ENCODE data around the gene VAMP7. TPM values are rescaled to one million over a fixed set of nuclear protein-coding genes. Genes with fewer than 3 reads are reported as not detected.

Gene VAMP7
- total and polyA plus RNA-seq, 3 donors from 2014 or later = 30.2 to 32.1 (median 30.4) TPM

DNA sequence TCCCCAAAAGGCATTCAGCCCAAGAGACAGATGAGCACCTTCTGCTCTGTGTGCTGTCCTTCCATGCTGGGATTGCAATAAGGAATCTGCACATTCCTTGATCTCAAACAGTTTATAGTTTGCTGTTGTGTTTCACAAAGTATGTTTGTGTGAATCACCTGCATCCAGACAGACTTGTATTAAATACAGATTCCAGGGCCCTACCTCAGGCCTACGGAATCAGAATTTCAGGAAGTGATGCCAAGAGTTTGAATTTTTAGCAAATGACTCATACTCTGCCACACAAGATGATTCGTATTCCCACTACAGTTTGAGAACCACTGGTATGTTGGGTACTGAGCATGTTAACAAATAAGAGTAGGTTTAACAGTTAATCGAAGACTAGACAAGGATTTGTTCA lies 7.0 kb downstream of the VAMP7 start:
- H3K4me1 ChIP-seq = no peaks in the 10 kb centered on the region
- H3K27me3 ChIP-seq = no peaks in the 10 kb centered on the region
- H3K9me3 ChIP-seq = no peaks in the 10 kb centered on the region
- H3K4me3 ChIP-seq = no peak overlapping the region
- H3K36me3 ChIP-seq (ENCODE audit: low read depth, missing control alignments) = no peaks in the 10 kb centered on the region
- intact Hi-C loops (cut with DNase I; ENCODE audit: low total_unique reads) = no loop called here
- 58 to 63% methylated on average over 3 of the region's 3 CpGs for WGBS, 2 donors
- no peak for DNase-seq
- no peak overlapping the region for H3K27ac ChIP-seq
- no peak for TF ChIP-seq POLR2A (IDR thresholded peaks at IDR 0.05)
- TF ChIP-seq, protein P1, sequence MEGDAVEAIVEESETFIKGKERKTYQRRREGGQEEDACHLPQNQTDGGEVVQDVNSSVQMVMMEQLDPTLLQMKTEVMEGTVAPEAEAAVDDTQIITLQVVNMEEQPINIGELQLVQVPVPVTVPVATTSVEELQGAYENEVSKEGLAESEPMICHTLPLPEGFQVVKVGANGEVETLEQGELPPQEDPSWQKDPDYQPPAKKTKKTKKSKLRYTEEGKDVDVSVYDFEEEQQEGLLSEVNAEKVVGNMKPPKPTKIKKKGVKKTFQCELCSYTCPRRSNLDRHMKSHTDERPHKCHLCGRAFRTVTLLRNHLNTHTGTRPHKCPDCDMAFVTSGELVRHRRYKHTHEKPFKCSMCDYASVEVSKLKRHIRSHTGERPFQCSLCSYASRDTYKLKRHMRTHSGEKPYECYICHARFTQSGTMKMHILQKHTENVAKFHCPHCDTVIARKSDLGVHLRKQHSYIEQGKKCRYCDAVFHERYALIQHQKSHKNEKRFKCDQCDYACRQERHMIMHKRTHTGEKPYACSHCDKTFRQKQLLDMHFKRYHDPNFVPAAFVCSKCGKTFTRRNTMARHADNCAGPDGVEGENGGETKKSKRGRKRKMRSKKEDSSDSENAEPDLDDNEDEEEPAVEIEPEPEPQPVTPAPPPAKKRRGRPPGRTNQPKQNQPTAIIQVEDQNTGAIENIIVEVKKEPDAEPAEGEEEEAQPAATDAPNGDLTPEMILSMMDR (IDR thresholded peaks at IDR 0.05) = no peak

DNA sequence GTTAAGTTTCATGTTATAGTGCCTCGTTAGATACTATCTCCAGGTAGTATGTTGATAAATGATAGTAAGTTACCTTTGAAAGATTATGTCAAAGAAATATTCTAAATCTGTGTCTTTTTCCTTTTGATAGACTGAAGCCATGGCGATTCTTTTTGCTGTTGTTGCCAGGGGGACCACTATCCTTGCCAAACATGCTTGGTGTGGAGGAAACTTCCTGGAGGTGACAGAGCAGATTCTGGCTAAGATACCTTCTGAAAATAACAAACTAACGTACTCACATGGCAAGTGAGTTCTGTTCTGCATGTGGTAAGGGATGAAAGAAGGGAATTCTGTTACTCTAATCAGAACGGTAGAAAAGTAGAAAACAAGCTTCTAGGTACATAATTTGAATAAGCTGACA lies 8.2 kb downstream of the VAMP7 start:
- no peaks in the 10 kb centered on the region for H3K4me1 ChIP-seq
- WGBS, 2 donors = 68 to 74% methylated on average over 4 of the region's 4 CpGs
- H3K27ac ChIP-seq = no peak overlapping the region
- H3K9me3 ChIP-seq = no peaks in the 10 kb centered on the region
- no peak overlapping the region for H3K4me3 ChIP-seq
- intact Hi-C loops (cut with DNase I; ENCODE audit: low total_unique reads) = no loop called here
- TF ChIP-seq POLR2A (IDR thresholded peaks at IDR 0.05) = no peak
- TF ChIP-seq, protein P1 (IDR thresholded peaks at IDR 0.05) = no peak
- no peaks in the 10 kb centered on the region for H3K27me3 ChIP-seq
- no peak for DNase-seq
- no peaks in the 10 kb centered on the region for H3K36me3 ChIP-seq (ENCODE audit: low read depth, missing control alignments)

DNA sequence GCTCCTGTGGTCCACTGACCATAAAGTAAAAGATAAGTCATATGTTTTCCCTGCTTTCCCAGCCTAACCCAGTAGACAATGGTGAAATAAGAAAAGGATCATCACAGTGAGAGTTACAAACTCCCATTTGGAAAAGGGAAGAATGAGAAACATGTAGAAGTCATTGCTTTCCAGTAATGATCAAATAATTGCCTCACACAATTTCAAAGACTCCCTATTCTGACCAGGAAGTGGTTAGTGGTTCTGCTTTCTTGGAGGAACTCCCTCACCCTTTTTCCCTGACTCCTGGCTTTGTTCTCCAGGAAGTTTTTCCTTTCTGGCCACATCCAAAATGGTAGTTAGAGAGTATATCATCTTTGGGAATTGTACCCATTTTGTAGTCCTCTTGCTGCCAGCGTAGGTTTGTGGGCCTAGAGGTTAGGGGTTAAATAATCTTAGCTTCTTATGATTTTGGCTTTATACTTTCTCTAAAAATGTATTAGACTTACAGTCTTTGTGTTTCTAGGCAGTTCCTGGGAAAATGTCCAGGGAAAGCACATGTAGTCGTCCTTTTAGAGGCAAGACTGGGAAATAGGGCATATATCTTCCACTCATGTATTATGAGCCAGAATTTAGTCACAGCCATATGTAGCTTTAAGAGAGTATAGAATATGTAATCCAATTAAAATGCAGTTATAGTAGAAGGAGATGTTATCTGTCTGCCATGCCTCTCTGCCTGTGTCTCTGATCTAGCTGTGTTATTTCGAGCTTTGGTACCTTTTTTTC lies 10.5 kb downstream of the VAMP7 start:
- WGBS, 2 donors = 63 to 71% methylated on average over 3 of the region's 3 CpGs
- TF ChIP-seq, protein P1 (IDR thresholded peaks at IDR 0.05) = no peak
- no peak for TF ChIP-seq POLR2A (IDR thresholded peaks at IDR 0.05)
- DNase-seq = no peak
- H3K27ac ChIP-seq = no peak overlapping the region
- no peaks in the 10 kb centered on the region for H3K27me3 ChIP-seq
- no peaks in the 10 kb centered on the region for H3K4me1 ChIP-seq
- no peaks in the 10 kb centered on the region for H3K36me3 ChIP-seq (ENCODE audit: low read depth, missing control alignments)
- no peaks in the 10 kb centered on the region for H3K9me3 ChIP-seq
- intact Hi-C loops (cut with DNase I; ENCODE audit: low total_unique reads) = no loop called here
- H3K4me3 ChIP-seq = no peak overlapping the region

DNA sequence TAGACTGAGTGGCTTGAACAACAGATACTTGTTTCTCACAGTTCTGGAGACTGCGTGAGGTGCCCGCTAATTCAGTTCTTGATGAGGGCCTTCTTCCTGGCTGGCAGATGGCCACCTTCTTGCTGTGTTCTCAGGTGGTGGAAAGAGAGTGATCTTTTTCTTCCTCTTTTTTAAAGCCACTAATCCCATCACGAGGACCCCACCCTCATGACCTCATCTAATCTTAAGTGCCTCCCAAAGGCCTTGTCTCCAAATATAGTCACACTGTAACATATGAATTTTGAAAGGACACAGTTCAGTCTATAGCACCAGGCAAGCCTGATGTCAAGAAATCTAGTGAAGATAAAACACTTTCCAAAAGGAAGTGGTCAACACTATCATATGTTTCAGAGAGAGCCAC lies 12.4 kb downstream of the VAMP7 start:
- Histone ChIP-seq H3K27ac (no peak overlapping the region), H3K4me1 (no peaks in the 10 kb centered on the region), H3K4me3 (no peak overlapping the region), H3K36me3 (ENCODE audit: low read depth, missing control alignments) (no peaks in the 10 kb centered on the region), H3K9me3 (no peaks in the 10 kb centered on the region), H3K27me3 (no peaks in the 10 kb centered on the region)
- TF ChIP-seq, protein P1 (IDR thresholded peaks at IDR 0.05) = no peak
- no peak for TF ChIP-seq POLR2A (IDR thresholded peaks at IDR 0.05)
- WGBS, 2 donors = 50 to 62% methylated on average over 3 of the region's 3 CpGs
- no peak for DNase-seq
- intact Hi-C loops (cut with DNase I; ENCODE audit: low total_unique reads) = no loop called here

DNA sequence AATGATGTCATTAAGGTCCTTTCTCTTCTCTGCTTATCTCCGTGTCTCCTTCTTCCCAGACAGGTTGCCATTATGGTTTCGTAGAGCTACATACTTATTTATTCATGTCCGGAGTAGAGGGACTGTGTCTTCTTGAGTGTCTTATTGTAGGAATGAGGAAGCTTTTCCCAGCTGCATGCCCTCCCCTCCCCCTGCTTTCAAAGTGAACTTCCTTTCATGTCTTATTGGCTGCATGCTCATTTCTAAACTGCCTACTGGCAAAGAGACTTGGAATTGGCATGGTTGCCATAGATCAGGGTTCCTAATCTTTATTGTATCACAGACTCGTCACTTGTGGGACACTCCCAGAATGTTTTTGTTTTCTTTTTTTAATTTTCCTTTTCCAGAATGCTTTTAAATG lies 15.4 kb downstream of the VAMP7 start:
- no peak for TF ChIP-seq POLR2A (IDR thresholded peaks at IDR 0.05)
- TF ChIP-seq, protein P1 (IDR thresholded peaks at IDR 0.05) = no peak
- Histone ChIP-seq H3K4me1 (no peaks in the 10 kb centered on the region), H3K27ac (no peak overlapping the region), H3K4me3 (no peak overlapping the region), H3K27me3 (no peaks in the 10 kb centered on the region), H3K36me3 (ENCODE audit: low read depth, missing control alignments) (no peaks in the 10 kb centered on the region), H3K9me3 (no peaks in the 10 kb centered on the region)
- intact Hi-C loops (cut with DNase I; ENCODE audit: low total_unique reads) = no loop called here
- 75 to 84% methylated on average over 4 of the region's 4 CpGs for WGBS, 2 donors
- DNase-seq = no peak
